ENCODE measurements around the gene L2HGDH.

- no peak for TF ChIP-seq CTCF (IDR thresholded peaks at IDR 0.05; ENCODE audit: poor library complexity)
- TF ChIP-seq EZH2 (IDR thresholded peaks at IDR 0.05; ENCODE audit: borderline replicate concordance) = no peak
These were observed 45.1 kb upstream of the L2HGDH start for GRCh38 chr14:50357124-50357523.

All from hepatocyte (in vitro differentiated cells).